T-helper 1 cell treated with Interleukin-12 subunit alpha and Interleukin-12 subunit beta and Interleukin-4 antibody, amounts not matched to agents 30 ng/mL and 1 ng/mL, for 36 hours (primary cell): Measurements from ENCODE around the gene GPR158. TPM values are rescaled to one million over a fixed set of nuclear protein-coding genes. Genes with fewer than 3 reads are reported as not detected.
"Not testable (repeated sequence)": the region's sequence is repeated elsewhere in the genome, so short reads cannot be mapped to it uniquely, and the experiment has no call there.

Experiments
- intact Hi-C: fragments of 100-400 bp; cut with micrococcal nuclease; formaldehyde crosslinking; loops from one replicate; pipeline ENCODE4 v1.15.1; 2024
- total RNA-seq: library from RNA; stranded (reverse); gene quantifications from 2 replicates; pipeline ENCODE4 v1.2.3, GENCODE V29; 2022

Gene GPR158
- total RNA-seq, 1 donor from 2014 or later: not detected

DNA sequence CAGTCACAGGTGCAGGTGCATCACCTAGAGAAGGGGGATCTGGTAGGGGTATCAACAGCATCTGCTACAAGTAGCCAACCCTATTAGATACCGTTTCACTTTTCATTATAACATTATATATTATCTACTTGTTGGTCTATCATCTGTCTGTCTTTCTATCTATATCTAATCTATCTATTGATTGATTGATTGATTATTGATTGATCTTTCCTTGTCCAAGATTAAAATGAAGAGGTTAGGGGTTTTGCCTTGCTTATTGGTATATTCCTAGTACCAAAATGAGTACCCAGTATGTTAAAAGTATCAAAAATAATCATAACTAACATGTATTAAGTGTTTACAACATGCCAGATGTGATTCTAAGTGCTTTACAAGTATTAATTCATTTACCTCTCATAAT lies 121.5 kb downstream of the GPR158 start:
- intact Hi-C loops: no loop called here

DNA sequence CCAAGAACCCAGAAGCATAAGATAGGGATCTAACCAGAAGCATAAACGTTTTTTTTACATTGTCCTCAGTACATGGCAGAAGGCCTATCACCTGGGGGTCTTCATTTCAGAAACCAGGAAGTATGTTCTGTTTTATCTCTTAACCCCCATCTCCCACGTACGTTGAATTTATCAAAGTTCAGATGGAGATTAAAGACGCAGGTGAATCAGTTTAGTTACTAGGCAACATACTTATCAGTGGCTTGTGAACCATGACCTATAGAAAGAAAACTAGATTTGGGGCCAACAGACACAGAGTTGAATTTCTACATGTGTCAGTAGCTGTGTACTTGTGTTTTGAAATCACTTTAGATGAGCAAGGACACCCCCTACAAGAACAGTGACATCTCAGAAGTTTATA lies 122.7 kb downstream of the GPR158 start:
- intact Hi-C loops: no loop called here

DNA sequence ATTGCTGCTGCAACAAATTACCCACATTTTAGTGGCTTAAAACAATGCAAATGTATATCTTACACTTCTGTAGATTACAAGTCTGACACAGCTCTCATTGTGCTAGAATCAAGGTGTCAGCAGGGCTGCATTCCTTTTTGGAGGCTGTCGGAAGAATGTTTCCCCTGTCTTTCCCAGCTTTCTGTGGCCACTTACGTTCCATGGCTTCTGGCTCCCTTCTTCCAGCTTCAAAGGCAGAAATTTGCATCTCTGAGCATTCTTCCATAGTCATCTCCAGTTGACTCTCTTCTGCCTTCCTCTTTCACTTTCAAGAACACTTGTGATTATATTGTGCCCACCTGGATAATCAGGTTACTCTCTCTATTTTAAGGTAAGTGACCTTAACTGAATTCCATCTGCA lies 125.3 kb downstream of the GPR158 start:
- intact Hi-C loops: no loop called here

DNA sequence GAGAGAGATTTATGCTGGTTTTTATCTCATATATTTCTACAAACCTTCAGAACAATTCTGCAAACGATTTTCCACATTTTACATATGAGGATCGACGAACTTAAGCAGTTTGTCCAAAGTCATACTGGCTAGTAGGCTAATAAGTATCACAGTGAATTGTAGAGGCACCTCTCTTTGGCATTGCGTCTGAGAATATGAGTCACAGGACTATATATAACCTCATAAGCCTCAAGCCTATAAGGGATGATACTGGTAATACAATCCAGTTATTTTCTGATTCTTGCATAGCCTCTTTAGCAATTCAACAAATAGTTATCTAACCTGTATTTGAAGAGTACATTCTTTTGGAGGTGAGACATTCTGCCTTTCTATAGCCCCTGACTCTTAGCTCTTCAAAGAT lies 129.8 kb downstream of the GPR158 start:
- intact Hi-C loops: no loop called here

DNA sequence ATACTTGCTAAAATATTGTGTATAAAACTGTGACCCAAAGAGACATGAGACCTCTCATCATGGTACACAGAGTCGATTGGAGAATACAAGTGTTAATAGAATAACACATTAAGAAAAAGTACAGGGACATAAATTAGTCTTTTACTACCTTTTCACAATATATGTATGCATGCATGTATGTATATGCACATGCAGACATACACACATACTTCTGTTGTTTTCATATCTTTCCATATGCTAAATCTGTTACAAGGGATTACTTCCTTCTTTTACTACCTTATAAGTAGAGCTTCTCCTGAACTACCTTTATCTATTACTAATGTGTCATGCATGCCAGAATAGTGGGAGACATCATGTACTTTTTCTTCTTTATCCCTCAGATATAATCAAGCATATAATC lies 131.6 kb downstream of the GPR158 start:
- intact Hi-C loops: no loop called here

DNA sequence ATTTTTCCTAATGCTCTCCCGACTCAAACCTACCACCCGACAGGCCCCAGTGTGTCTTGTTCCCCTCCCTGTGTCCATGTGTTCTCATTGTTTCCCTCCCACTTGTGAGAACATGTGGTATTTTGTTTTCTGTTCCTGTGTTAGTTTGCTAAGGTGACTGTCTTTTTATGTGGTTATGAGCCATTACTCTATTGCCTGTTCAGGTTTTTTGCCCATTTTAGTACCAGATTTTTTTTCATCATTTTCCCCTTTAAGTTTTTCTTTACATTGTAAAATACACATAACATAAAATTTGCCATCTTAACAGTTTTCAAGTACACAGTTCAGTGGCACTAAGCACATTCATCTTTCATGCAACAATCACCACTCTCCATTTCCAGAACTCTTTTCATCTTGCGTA lies 133.5 kb downstream of the GPR158 start:
- intact Hi-C loops: no loop called here

DNA sequence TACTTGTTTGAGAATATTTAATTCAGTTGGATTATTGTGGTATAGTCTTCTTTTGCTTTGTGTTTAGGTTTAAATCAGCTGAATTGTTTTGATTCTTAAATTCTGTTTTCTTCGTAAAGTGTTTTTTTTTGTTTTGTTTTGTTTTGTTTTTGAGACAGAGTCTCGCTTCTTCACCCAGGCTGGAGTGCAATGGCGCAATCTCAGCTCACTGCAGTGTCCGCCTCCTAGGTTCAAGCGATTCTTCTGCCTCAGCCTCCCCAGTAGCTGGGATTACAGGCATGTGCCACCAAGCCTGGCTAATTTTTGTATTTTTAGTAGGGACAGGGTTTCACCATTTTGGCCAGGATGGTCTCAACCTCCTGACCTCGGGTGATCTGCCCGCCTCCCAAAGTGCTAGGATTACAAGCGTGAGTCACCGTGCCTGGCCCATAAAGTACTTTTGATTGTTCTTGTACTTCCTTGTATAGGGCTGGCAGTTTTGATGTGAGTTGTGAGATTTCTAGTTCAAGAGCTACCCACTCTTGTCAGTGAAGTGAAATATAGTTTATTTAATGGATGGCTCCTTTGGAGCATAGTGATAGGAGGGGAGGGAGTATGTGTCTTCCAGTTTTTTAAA lies 142.9 kb downstream of the GPR158 start:
- intact Hi-C loops: not testable (repeated sequence)

DNA sequence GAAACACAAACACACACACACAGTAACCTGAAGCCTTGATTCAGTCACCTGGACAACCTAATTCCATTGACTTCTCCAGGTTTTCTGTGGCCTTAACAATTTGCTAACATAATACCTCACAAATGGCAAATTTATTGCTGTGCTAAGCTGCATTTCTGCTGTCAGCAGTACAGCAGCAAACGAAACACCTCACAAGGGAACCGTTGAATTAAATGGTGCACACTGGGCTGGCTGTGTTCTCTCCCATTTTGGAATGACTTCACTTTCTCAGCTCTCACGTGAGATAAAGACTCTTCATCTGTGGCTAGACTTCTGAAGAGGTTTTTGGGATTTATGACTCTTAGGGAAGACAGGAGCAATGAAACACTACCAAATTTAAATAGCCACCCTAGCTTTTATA lies 152.5 kb downstream of the GPR158 start:
- intact Hi-C loops: no loop called here

DNA sequence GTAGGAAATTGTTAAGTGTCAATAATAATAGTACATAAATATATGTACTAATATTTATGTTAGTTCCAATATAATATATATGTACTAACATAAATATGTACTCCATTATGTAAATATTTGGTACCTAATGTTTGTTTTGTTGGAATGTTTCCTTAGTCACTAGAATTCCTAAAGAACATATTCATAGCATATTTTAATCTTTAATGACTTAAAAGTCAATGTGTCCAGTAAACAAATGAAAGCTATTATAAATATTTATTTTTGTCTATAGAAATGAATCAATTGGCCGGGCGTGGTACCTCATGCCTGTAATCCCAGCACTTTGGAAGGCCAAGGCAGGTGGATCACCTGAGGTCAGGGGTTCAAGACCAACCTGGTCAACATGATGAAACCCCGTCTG lies 153.6 kb downstream of the GPR158 start:
- intact Hi-C loops: no loop called here

DNA sequence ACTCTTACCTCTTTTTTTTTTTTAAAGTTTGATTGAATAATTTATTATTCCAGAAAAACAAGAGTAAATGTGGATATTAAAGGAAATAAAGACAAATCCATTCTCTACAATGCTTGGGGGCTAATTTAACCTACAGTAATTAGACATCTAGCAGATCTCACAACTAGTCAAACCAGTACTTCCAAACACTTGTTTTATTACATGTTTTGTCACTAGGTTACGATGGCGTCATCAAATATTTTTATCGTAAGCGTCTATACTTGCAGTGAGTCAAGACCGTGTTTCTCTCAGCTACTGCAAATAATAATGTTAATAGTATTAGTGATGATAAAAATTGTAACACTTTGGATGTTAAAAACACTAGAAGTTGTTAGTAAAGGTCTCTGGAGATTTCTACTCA lies 154.8 kb downstream of the GPR158 start:
- intact Hi-C loops: not testable (repeated sequence)

DNA sequence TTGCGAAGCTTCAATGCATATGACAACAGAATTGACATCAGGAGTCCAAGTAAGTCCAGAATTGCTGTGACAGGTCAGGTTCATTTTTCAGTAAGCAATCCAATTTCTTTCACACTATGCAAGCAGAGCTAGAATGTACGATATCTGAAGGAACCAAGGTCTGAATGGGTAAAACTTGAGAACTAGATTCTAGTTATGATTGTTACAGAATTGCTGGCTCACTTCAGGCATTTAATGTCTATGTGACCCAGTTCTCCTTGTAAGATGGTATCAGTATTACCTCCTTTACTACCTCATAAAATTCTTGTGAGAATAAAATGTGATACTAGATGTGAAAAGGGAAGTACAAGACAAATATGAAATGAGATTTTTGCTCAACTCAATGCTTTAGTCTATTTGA lies 159.6 kb downstream of the GPR158 start:
- intact Hi-C loops: no loop called here

DNA sequence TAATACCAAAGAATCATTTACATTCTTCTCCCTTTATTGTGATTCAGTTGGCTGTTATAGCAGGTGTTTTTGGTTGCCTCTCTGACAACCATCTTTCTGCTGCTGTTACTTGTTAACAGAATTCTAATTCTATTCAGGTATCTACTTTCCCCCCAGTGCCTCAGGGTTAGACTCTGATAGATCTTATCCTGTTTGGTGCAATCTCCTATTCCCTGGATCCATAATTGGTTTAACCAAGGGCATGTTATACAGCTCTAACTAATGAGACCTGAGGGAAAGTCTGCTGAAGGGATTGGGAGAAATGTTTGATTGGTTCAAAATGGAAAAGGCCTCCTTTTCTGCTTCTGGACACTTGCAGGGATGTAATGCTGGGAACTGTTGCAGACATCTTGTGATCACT lies 161.5 kb downstream of the GPR158 start:
- intact Hi-C loops: no loop called here

DNA sequence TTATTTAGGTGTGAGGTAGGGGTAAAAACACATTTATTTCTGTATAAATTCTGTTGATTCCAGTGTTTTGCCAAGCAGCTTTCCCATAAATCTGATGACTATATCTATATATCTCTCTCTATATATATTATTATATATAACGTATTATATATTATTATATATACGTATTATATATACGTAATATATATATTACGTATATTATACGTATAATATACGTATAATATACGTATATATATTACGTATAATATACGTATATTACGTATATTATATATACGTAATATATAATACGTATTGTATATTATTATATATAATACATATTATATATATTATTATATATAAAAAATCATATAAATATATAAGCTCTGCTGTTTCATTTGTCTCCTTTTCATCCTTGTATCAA lies 163.5 kb downstream of the GPR158 start:
- intact Hi-C loops: no loop called here

DNA sequence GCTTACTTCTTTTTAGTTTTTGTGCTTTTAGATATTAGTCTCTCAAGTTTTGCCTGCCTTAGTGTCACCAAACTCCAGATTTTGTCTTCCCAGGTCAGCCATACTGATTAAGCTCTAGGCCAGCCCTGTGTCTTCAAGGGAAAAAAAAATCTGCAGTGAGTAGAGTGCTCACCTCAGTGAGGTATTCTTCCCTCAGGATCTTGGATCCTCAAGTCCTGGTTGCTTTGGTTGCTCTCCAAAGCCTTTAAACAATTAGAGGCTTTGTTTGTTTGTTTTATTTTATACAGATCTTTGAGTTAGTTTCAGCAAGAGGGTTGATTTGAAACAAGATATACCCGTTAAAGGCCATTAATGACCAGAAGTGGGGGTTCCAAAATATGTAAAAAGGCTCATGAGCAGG lies 165.2 kb downstream of the GPR158 start:
- intact Hi-C loops: no loop called here

DNA sequence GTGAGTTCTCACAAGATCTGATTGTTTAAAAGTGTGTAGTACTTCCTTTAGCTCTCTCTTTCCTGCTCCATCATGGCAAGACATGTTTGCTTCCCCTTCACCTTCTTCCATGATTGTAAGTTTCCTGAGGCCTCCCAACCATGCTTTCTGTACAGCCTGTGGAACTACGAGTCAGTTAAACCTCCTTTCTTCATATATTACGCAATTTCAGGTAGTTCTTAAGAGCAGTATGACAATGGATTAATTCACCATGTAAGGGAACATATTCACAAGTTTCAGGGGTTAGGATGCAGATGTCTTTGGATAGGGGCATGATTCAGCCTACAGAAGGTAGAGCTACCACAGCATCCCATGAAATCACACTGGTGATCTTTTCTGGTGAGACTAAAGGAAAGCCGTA lies 174.7 kb downstream of the GPR158 start:
- intact Hi-C loops: no loop called here

DNA sequence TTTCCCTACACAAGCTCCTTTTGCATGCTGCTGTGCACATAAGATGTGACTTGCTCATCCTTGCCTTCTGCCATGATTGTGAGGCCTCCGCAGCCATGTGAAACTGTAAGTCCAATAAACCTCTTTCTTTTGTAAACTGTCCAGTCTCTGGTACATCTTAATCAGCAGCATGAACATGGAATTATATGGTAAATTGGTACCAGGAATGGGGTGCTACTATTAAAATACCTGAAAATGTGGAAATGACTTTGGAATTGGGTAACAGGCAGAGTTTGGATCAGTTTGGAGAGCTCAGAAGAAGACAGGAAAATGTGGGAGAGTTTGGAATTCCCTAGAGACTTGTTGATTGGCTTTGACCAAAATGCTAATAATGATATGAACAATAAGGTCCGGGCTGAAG lies 181.8 kb downstream of the GPR158 start:
- intact Hi-C loops: no loop called here

DNA sequence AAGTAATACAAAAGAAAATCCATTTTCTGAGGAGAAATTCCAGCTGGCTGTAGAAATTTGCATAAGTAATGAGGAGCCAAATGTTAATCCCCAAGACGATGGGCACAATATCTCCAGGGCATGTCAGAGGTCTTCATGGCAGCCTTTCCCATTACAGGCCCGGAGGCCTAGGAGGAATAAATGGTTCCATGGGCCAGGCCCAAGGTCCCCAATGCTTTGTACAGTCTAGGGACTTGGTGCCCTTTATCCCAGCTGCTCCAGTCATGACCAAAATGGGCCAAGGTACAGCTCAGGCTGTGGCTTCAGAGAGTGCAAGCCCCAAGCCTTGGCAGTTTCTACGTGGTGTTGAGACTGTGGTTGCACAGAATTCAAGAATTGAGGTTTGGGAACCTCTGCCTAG lies 182.5 kb downstream of the GPR158 start:
- intact Hi-C loops: no loop called here

DNA sequence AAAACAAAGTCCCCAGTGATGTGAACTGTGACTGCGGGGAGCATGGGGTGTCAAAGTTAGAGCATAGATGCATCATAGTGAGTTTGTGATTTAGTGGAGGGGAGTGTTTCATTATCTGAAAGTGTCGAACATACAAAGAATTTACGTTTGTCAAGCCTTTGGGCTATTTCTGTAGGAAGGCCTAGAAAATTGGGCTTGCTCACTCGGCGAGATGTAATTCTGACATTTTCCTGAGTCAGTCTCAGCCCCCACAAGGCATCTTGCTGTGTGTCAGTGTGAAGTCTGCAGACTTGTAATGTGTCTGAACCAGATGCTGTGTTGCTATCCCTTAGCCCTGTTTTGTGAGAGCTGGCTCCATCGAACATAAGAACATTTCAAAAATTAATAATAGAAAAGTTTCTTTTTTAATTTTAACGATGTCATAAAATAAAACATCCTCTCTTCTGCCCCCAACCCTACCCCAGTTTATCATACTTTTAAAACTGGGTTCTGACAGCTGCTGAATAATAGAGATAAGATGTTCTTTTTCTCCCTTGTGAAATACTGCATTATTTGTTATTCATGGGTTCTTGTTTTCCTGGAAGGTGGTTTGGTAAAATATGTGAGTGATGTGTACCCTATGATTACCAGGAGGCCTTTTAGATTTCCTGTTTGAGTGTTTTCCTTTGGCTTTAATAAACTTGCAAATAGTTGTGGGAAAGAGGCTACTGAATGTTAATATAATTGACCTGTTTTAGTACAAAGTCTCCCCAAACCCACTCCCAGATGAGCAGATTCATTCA lies 207.4 kb downstream of the GPR158 start:
- intact Hi-C loops: no loop called here

DNA sequence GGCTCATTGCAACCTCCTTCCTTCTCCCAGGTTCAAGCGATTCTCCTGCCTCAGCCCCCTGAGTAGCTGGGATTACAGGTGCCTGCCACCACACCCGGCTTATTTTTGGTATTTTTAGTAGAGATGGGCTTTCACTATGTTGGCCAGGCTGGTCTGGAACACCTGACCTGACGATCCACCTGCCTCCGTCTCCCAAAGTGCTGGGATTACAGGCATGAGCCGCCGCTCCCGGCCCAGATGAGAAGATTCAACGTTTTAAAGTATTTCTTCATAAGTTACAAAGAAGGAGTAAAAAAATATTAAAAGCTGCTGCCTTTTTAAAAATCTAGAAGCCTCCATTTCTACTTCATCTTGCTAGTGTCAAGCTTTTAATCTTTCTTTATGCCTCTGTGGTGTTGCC lies 208.1 kb downstream of the GPR158 start:
- intact Hi-C loops: not testable (repeated sequence)

DNA sequence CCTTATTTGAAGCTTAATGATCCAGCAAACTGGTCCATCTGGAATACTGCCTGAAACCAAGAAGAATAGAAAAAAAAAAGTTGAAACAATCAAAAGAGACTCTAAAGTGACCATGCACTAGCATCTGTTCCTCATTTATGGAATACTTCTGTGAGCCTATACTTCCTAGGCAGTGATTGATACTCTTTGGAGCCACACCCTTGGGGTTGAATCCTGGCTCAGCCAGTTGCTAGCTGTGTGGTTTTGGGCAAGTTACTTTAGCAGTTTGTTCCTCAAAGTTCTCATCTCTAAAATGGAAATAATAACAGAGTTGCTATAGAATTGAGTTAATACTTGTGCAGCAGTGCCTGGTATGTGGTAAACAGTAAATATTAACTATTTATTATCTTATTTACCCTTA lies 208.9 kb downstream of the GPR158 start:
- intact Hi-C loops: no loop called here

DNA sequence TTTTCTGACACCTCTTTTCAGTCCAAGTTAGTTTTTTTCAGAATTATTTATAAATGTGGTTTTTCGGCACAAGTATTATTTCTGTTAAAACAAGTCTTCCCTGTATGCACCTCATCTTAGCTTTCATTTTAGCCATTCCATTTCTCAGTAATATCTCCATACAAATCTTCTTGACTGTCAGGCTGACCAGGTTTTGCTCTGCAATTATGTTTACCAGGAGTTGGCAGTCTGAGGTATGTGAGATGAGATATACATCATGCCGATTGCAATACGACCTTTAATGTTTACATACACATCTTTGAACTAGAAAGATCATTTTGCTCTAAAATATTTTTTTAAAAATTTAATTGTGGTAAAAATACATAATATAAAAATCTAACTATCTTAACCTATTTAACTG lies 209.8 kb downstream of the GPR158 start:
- intact Hi-C loops: no loop called here

DNA sequence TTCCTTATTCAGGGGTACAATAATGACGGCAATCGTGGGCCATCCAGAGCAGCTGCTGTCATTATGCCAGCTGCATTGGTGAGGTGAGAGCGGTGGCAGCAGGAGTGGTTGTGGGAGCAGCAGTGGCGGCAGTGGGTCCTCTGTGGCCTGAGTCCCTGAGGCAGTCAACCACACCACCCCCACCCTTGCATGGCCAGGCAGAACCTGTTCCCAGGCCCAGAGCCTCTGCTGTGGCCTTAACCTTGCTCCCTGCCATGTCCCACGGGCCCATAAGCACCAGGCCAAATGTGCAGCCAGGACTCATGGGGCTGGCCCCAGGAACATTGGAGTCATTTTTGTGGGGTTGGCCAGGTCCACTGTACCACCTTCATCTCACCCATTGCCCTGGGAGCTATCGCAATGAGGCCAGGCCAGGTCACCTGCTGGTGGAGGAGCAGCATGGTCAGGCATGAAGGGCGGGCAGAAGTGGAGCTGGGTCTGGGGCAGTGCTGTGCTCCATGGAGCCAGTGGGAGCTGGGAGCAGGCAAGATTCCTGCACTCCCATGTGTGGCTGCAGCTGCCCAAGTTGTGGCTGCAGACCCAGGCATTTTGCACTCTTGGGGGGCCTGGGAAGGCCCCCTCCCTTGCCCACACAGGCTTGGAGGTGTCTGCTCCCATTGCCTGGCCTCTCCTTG lies 213.5 kb downstream of the GPR158 start:
- intact Hi-C loops: no loop called here

DNA sequence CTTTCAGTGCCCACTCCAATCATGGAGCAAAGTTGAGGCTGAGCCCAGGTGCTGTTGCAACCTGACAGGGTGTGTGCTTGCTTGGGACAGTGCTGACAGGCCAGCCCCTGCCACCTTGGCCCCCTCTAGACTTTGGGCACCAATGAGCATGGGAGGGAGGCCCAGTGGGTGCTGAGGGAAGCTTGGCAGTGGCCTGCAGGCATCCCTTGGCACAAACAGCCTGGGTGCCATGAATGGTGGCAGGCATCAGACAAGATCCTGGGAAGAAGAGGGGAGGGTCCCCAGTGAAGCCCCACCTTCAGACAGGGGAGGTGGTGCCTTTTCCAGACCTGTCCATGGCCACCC lies 214.0 kb downstream of the GPR158 start:
- intact Hi-C loops: no loop called here
